Endothelial cell of umbilical vein (primary cell): ENCODE data around the gene FGD5. TPM values are rescaled to one million over a fixed set of nuclear protein-coding genes. Genes with fewer than 3 reads are reported as not detected.

Experiments
- BruUV-seq: library from RNA; stranded (reverse); fragments of 400-500 nt; replicated peaks from 2 replicates; lab custom pipeline; 2021; lab: Mats Ljungman, UMichigan
- CTCF ChIA-PET: fragments of 300-600, 350-600 bp; sonication (Branson Sonifier 250); formaldehyde crosslinking; loops from one replicate; lab custom pipeline; 2021; ENCODE audit warnings: antibody characterized with exemption, inconsistent platforms; lab: Charles Lee
- POLR2A ChIA-PET: fragments of 300-600, 350-600 bp; sonication (Branson Sonifier 250); formaldehyde crosslinking; loops from one replicate; lab custom pipeline; 2021; ENCODE audit warnings: antibody characterized with exemption, inconsistent platforms; lab: Charles Lee
- DNase-seq: peaks from one replicate; pipeline ENCODE4 v3.0.0-alpha.2; 2011; ENCODE audit warnings: low read depth, low spot score
- FAIRE-seq: peaks from 2 replicates; lab custom pipeline; 2011; peaks lifted over from hg19 to GRCh38; lab: Jason Lieb, UNC
- H2AFZ ChIP-seq: 2 replicates; pipeline ENCODE4 v1.6.0; 2012; ENCODE audit warnings: low read depth, low read length, control low read depth, inconsistent platforms
- H3K27ac ChIP-seq: 2 replicates; pipeline ENCODE4 v1.5.1; 2011; ENCODE audit warnings: low read depth, mild to moderate bottlenecking, control low read depth, low read length, moderate library complexity; ENCODE audit not compliant: insufficient read depth
- H3K27me3 ChIP-seq, 2 experiments: 2 replicates each; pipeline versions ENCODE4 v1.6.0 to v1.6.1; 2011; ENCODE audit warnings: low read length in 2 of 2, mixed read lengths in 1 of 2; ENCODE audit not compliant: control insufficient read depth in 2 of 2, insufficient read depth in 2 of 2
- H3K36me3 ChIP-seq, 2 experiments: 2 replicates in 1 of 2; 3 replicates in 1 of 2; pipeline ENCODE4 v1.5.1; 2011; ENCODE audit warnings: low read length in 2 of 2, mild to moderate bottlenecking in 1 of 2, moderate library complexity in 1 of 2; ENCODE audit not compliant: control insufficient read depth in 2 of 2, insufficient read depth in 2 of 2; ENCODE audit errors: extremely low read depth in 1 of 2
- H3K4me1 ChIP-seq: 3 replicates; pipeline ENCODE4 v1.5.1; 2011; ENCODE audit warnings: mild to moderate bottlenecking, low read length; ENCODE audit not compliant: control insufficient read depth, insufficient read depth; ENCODE audit errors: extremely low read depth
- H3K4me2 ChIP-seq: 2 replicates; pipeline ENCODE4 v1.6.1; 2011; ENCODE audit warnings: low read length, control low read depth, mixed read lengths; ENCODE audit not compliant: insufficient read depth
- H3K4me3 ChIP-seq, 3 experiments: fragments of 200-600 bp in 1 of 3; sonication (generic), shearing (Covaris generic) in 1 of 3; replicated peaks in 1 of 3; 2 replicates each; pipeline ENCODE4 v1.5.1; 2011 to 2016; ENCODE audit warnings: control low read depth in 3 of 3, low read length in 3 of 3, mild to moderate bottlenecking in 2 of 3, inconsistent platforms in 1 of 3, low read depth in 1 of 3, moderate library complexity in 1 of 3; ENCODE audit not compliant: insufficient read depth in 1 of 3
- H3K79me2 ChIP-seq: 2 replicates; pipeline ENCODE4 v1.6.0; 2012; ENCODE audit warnings: low read length, inconsistent platforms; ENCODE audit not compliant: control insufficient read depth, insufficient read depth
- H3K9ac ChIP-seq: replicated peaks from 2 replicates; pipeline ENCODE3; 2011; ENCODE audit warnings: low read length, control low read depth; ENCODE audit not compliant: insufficient read depth; ENCODE audit errors: extremely low read depth
- H3K9me1 ChIP-seq: replicated peaks from 3 replicates; pipeline ENCODE4 v1.6.0; 2011; ENCODE audit warnings: mild to moderate bottlenecking, low read length; ENCODE audit not compliant: control insufficient read depth, insufficient read depth; ENCODE audit errors: extremely low read depth
- H3K9me3 ChIP-seq: replicated peaks from 2 replicates; pipeline ENCODE4 v1.5.1; 2012; ENCODE audit warnings: low read length, inconsistent platforms; ENCODE audit not compliant: control insufficient read depth, insufficient read depth
- H4K20me1 ChIP-seq: replicated peaks from 2 replicates; pipeline ENCODE3; 2011; ENCODE audit warnings: mild to moderate bottlenecking, low read length; ENCODE audit not compliant: control insufficient read depth, insufficient read depth; ENCODE audit errors: extremely low read depth
- EZH2 ChIP-seq: IDR thresholded peaks from 2 replicates; pipeline ENCODE4 v1.6.1; 2012; ENCODE audit warnings: borderline replicate concordance, low read depth, mild to moderate bottlenecking, moderate library complexity, low read length, inconsistent platforms; ENCODE audit not compliant: severe bottlenecking
- FOS ChIP-seq: IDR thresholded peaks from 2 replicates; pipeline ENCODE4 v1.6.1; 2011; ENCODE audit warnings: mild to moderate bottlenecking, low read length, moderate library complexity, borderline replicate concordance; ENCODE audit not compliant: insufficient read depth
- GATA2 ChIP-seq: IDR thresholded peaks from 2 replicates; pipeline ENCODE4 v1.7.0; 2011; ENCODE audit warnings: low read depth, mild to moderate bottlenecking, moderate library complexity, mixed read lengths, low read length; ENCODE audit not compliant: insufficient read length, insufficient read depth
- JUN ChIP-seq: IDR thresholded peaks from 2 replicates; pipeline ENCODE4 v1.6.1; 2011; ENCODE audit warnings: borderline replicate concordance, low read depth; ENCODE audit not compliant: insufficient read length, insufficient read depth
- MYC ChIP-seq: IDR thresholded peaks from one replicate; pipeline ENCODE4 v1.6.1; 2011; ENCODE audit warnings: mild to moderate bottlenecking, low read depth, low read length
- POLR2A ChIP-seq: IDR thresholded peaks from 2 replicates; pipeline ENCODE4 v1.6.1; 2012; ENCODE audit warnings: low read depth, mild to moderate bottlenecking, control low read depth, low read length
- POLR2AphosphoS5 ChIP-seq: IDR thresholded peaks from 2 replicates; pipeline ENCODE4 v1.6.1; 2012; ENCODE audit warnings: low read depth, mild to moderate bottlenecking, control low read depth, low read length, moderate library complexity; ENCODE audit not compliant: insufficient read depth
- dilution Hi-C: fragments of 300-500 bp; cut with MboI; formaldehyde crosslinking; loops from one replicate; pipeline ENCODE4 v1.15.0; 2019; ENCODE audit warnings: low sequenced_read_pairs; ENCODE audit not compliant: extremely low pct_ligation_motif_present
- intact Hi-C: fragments of 100-400 bp; cut with micrococcal nuclease; formaldehyde crosslinking; loops from one replicate; pipeline ENCODE4 v1.10.0; 2022
- polyA plus RNA-seq, 4 experiments: library from polyadenylated mRNA; depleted of rRNA in 3 of 4; stranded (reverse) in 3 of 4; unstranded in 1 of 4; fragments of >200 nt; gene quantifications; 2 replicates each; pipeline versions ENCODE4 v1.2.1 to v1.2.3, GENCODE V29; 2011 to 2012; ENCODE audit warnings: missing spikeins in 1 of 4
- total RNA-seq: library from RNA; stranded (reverse); gene quantifications from 2 replicates; pipeline ENCODE4 v1.2.3, GENCODE V29; 2021
- TF ChIP-seq, protein P1 (sequence below), 2 donors: IDR thresholded peaks; 1 replicate in 1 of 2; 2 replicates in 1 of 2; pipeline ENCODE4 v1.5.1; 2011; ENCODE audit warnings: low read length in 2 of 2, mild to moderate bottlenecking in 2 of 2, moderate library complexity in 2 of 2, control low read depth in 1 of 2, inconsistent platforms in 1 of 2, low read depth in 1 of 2; ENCODE audit not compliant: insufficient read depth in 1 of 2; ENCODE audit errors: extremely low read depth in 1 of 2
- TF ChIP-seq, protein P2 (sequence below): IDR thresholded peaks from 2 replicates; pipeline ENCODE4 v1.6.1; 2011; ENCODE audit not compliant: insufficient read depth, insufficient read length

FGD5 gene
- total and polyA plus RNA-seq, 2 donors (not counting 3 experiments of a cell fraction or from before 2014, with no cell fraction given): 49.6 to 134 TPM

- FAIRE-seq: no peak
Measured at GRCh38 chr3:14913926-14914778, 95.4 kb downstream of the FGD5 start.

DNA sequence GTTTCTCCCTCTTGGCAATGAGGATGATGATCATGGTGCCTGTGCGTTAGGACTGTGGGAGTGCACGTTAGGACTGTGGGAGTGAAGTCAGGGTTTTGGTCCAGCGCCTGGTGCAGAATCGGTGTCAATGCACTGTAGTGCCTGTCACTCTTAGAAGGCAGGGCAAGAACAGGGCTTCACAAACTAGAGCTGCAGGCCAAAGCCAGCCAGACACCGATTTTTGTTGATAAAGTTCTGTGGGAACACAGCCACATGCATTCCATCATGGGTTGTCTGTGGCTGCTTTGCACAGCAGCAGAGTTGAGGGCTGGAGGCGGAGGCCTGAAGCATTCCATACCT lies 96.0 kb downstream of the FGD5 start:
- ChIA-PET CTCF (no interaction called here), POLR2A (no interaction called here)
- no TSS peak for BruUV-seq
- H3K9me1 ChIP-seq: no peaks in the 10 kb centered on the region
- DNase-seq: no peak
- H3K36me3 ChIP-seq: peaks cover 2 to 55% of the 10 kb centered on the region in 2 experiments
- H2AFZ ChIP-seq: no peak overlapping the region
- intact Hi-C loops: no loop called here
- no peak overlapping the region for H3K27ac ChIP-seq
- H3K9me3 ChIP-seq: no peaks in the 10 kb centered on the region
- no peak overlapping the region for H3K4me2 ChIP-seq
- no peaks in the 10 kb centered on the region for H3K27me3 ChIP-seq
- no peak overlapping the region for H3K4me3 ChIP-seq
- FAIRE-seq: no peak
- H3K9ac ChIP-seq: no peak overlapping the region
- no peaks in the 10 kb centered on the region for H3K79me2 ChIP-seq
- dilution Hi-C loops: no loop called here
- H3K4me1 ChIP-seq: no peaks in the 10 kb centered on the region
- no peak for TF ChIP-seq JUN
- TF ChIP-seq POLR2A: no peak
- TF ChIP-seq, protein P1, sequence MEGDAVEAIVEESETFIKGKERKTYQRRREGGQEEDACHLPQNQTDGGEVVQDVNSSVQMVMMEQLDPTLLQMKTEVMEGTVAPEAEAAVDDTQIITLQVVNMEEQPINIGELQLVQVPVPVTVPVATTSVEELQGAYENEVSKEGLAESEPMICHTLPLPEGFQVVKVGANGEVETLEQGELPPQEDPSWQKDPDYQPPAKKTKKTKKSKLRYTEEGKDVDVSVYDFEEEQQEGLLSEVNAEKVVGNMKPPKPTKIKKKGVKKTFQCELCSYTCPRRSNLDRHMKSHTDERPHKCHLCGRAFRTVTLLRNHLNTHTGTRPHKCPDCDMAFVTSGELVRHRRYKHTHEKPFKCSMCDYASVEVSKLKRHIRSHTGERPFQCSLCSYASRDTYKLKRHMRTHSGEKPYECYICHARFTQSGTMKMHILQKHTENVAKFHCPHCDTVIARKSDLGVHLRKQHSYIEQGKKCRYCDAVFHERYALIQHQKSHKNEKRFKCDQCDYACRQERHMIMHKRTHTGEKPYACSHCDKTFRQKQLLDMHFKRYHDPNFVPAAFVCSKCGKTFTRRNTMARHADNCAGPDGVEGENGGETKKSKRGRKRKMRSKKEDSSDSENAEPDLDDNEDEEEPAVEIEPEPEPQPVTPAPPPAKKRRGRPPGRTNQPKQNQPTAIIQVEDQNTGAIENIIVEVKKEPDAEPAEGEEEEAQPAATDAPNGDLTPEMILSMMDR (IDR thresholded peaks at IDR 0.05; ENCODE audit: extremely low read depth in 1 of 2, insufficient read depth in 1 of 2, low read depth in 1 of 2, low read length in 2 of 2): no peak
- TF ChIP-seq, protein P2, sequence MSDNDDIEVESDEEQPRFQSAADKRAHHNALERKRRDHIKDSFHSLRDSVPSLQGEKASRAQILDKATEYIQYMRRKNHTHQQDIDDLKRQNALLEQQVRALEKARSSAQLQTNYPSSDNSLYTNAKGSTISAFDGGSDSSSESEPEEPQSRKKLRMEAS: no peak
- TF ChIP-seq FOS: no peak
- TF ChIP-seq MYC: no peak
- no peak for TF ChIP-seq POLR2AphosphoS5
- TF ChIP-seq EZH2: no peak
- TF ChIP-seq GATA2: no peak
- no peaks in the 10 kb centered on the region for H4K20me1 ChIP-seq

More at GRCh38 chr3:14913926-14914778, 95.4 kb downstream of the FGD5 start:
- Histone ChIP-seq H3K36me3 (peaks cover 0 to 53% of the 10 kb centered on the region in 2 experiments), H3K27ac (no peak overlapping the region), H2AFZ (no peak overlapping the region), H4K20me1 (no peaks in the 10 kb centered on the region), H3K9me1 (no peaks in the 10 kb centered on the region), H3K9ac (no peak overlapping the region), H3K4me2 (no peak overlapping the region), H3K79me2 (no peaks in the 10 kb centered on the region), H3K9me3 (no peaks in the 10 kb centered on the region), H3K4me3 (no peak overlapping the region), H3K27me3 (no peaks in the 10 kb centered on the region), H3K4me1 (no peaks in the 10 kb centered on the region)
- intact Hi-C loops (no loop called here), dilution Hi-C loops (no loop called here)
- no peak for TF ChIP-seq JUN
- TF ChIP-seq, protein P1 (IDR thresholded peaks at IDR 0.05; ENCODE audit: extremely low read depth in 1 of 2, insufficient read depth in 1 of 2, low read depth in 1 of 2, low read length in 2 of 2): peak in 1 of 2 donors; percentile 9
- BruUV-seq: no TSS peak
- CTCF ChIA-PET: no interaction called here
- no peak for DNase-seq
- POLR2A ChIA-PET: no interaction called here
